GM12892 (cell line): ENCODE measurements around the gene MTSS2.

Experiments used
- POLR2A ChIP-seq: IDR thresholded peaks from 2 replicates; pipeline ENCODE4 v1.6.1; 2011; ENCODE audit warnings: low read depth, low read length, control low read depth
- POLR2AphosphoS5 ChIP-seq: IDR thresholded peaks from 2 replicates; pipeline ENCODE4 v1.6.1; 2011; ENCODE audit warnings: low read depth, low read length, control low read depth
- TAF1 ChIP-seq: IDR thresholded peaks from 2 replicates; pipeline ENCODE4 v1.6.1; 2011; ENCODE audit warnings: low read depth, mild to moderate bottlenecking, control low read depth, low read length, borderline replicate concordance

GRCh38 chr16:70706948-70707465, 21.2 kb upstream of the MTSS2 start:
- TF ChIP-seq POLR2A (no peak), TAF1 (no peak), POLR2AphosphoS5 (no peak)
